Right atrium auricular region (tissue), 2 donors: ENCODE data around the gene NAT14. TPM values are rescaled to one million over a fixed set of nuclear protein-coding genes. Genes with fewer than 3 reads are reported as not detected.
"Not testable (repeated sequence)": the region's sequence is repeated elsewhere in the genome, so short reads cannot be mapped to it uniquely, and the experiment has no call there.

Source experiments
- DNase-seq: peaks from one replicate; pipeline ENCODE4 v3.0.0-alpha.2; 2019; ENCODE audit warnings: low spot score
- H3K27ac ChIP-seq, 2 donors: fragments of 200-600 bp; sonication (generic); 1 replicate in 1 of 2; 2 replicates in 1 of 2; pipeline ENCODE4 v1.5.1; 2016 to 2019
- H3K27me3 ChIP-seq, 2 donors: fragments of 200-600 bp; sonication (generic); one replicate each; pipeline versions ENCODE4 v1.5.1 to v1.6.0; 2017 to 2019
- H3K36me3 ChIP-seq: fragments of 200-600 bp; sonication (generic); one replicate; pipeline ENCODE4 v1.5.1; 2016
- H3K4me1 ChIP-seq, 2 donors: fragments of 200-600 bp; sonication (generic); one replicate each; pipeline versions ENCODE4 v1.5.1 to v1.6.0; 2017 to 2019
- H3K4me3 ChIP-seq, 2 donors: fragments of 200-600 bp; sonication (generic); 1 replicate in 1 of 2; 2 replicates in 1 of 2; pipeline ENCODE4 v1.5.1; 2017 to 2019; ENCODE audit warnings: mild to moderate bottlenecking in 1 of 2, moderate library complexity in 1 of 2
- H3K9me3 ChIP-seq, 2 donors: fragments of 200-600 bp; sonication (generic); one replicate each; pipeline ENCODE4 v1.5.1; 2019
- CTCF ChIP-seq, 2 donors: fragments of 200-600 bp; sonication (generic); IDR thresholded peaks; one replicate each; pipeline ENCODE4 v1.5.1; 2019; ENCODE audit warnings: antibody characterized with exemption in 2 of 2
- total RNA-seq, 2 donors: library from RNA; depleted of rRNA; stranded (reverse); fragments of >200 nt; gene quantifications; one replicate each; pipeline ENCODE4 v1.1.0, GENCODE V29; 2016

Gene NAT14
- total RNA-seq, 2 donors from 2014 or later, result 2.3 to 7.0 TPM

- TF ChIP-seq CTCF (IDR thresholded peaks at IDR 0.05), result no peak
- no peaks in the 10 kb centered on the region for H3K9me3 ChIP-seq
- DNase-seq, result no peak
- no peak overlapping the region for H3K4me3 ChIP-seq
- H3K4me1 ChIP-seq, result peaks cover 0 to 19% of the 10 kb centered on the region in 2 donors
- H3K27ac ChIP-seq, result no peak overlapping the region
- no peaks in the 10 kb centered on the region for H3K36me3 ChIP-seq
- peaks cover 21 to 39% of the 10 kb centered on the region in 2 donors for H3K27me3 ChIP-seq
Observed at GRCh38 chr19:55444646-55445045, 40.3 kb upstream of the NAT14 start.

- no peak for DNase-seq
- peaks cover 14 to 29% of the 10 kb centered on the region in 2 donors for H3K27me3 ChIP-seq
- no peak for TF ChIP-seq CTCF (IDR thresholded peaks at IDR 0.05)
- H3K4me3 ChIP-seq, result no peak overlapping the region
- H3K27ac ChIP-seq, result no peak overlapping the region
- H3K4me1 ChIP-seq, result peaks cover 0 to 10% of the 10 kb centered on the region in 2 donors
- H3K36me3 ChIP-seq, result no peaks in the 10 kb centered on the region
- H3K9me3 ChIP-seq, result no peaks in the 10 kb centered on the region
Observed at GRCh38 chr19:55446060-55446459, 38.9 kb upstream of the NAT14 start.

- Histone ChIP-seq H3K27ac (no peak overlapping the region), H3K36me3 (no peaks in the 10 kb centered on the region), H3K27me3 (peaks cover 18 to 31% of the 10 kb centered on the region in 2 donors), H3K9me3 (no peaks in the 10 kb centered on the region), H3K4me1 (peaks cover 0 to 16% of the 10 kb centered on the region in 2 donors), H3K4me3 (no peak overlapping the region)
- DNase-seq, result no peak
- no peak for TF ChIP-seq CTCF (IDR thresholded peaks at IDR 0.05)
Observed at GRCh38 chr19:55447421-55448174, 37.4 kb upstream of the NAT14 start.

- DNase-seq, H3K9me3 ChIP-seq, H3K27ac ChIP-seq, H3K36me3 ChIP-seq, H3K4me3 ChIP-seq: not testable (repeated sequence)
- Histone ChIP-seq H3K27me3 (peaks cover 16 to 31% of the 10 kb centered on the region in 2 donors), H3K4me1 (peaks cover 0 to 21% of the 10 kb centered on the region in 2 donors)
Observed at GRCh38 chr19:55448175-55448490, 36.9 kb upstream of the NAT14 start.

GRCh38 chr19:55449469-55449868, 35.5 kb upstream of the NAT14 start:
- Histone ChIP-seq H3K9me3 (no peaks in the 10 kb centered on the region), H3K4me3 (no peak overlapping the region), H3K4me1 (peaks cover 0 to 21% of the 10 kb centered on the region in 2 donors), H3K27ac (no peak overlapping the region), H3K36me3 (no peaks in the 10 kb centered on the region), H3K27me3 (peaks cover 13 to 23% of the 10 kb centered on the region in 2 donors)
- no peak for DNase-seq
- no peak for TF ChIP-seq CTCF (IDR thresholded peaks at IDR 0.05)

GRCh38 chr19:55451163-55451964, 33.6 kb upstream of the NAT14 start:
- peaks cover 8 to 18% of the 10 kb centered on the region in 2 donors for H3K27me3 ChIP-seq
- H3K9me3 ChIP-seq, result no peaks in the 10 kb centered on the region
- peak overlapping the region in 1 of 2 donors; percentile 28 for H3K4me3 ChIP-seq
- H3K27ac ChIP-seq, result no peak overlapping the region
- DNase-seq, result no peak
- no peaks in the 10 kb centered on the region for H3K36me3 ChIP-seq
- peaks cover 0 to 21% of the 10 kb centered on the region in 2 donors for H3K4me1 ChIP-seq
- no peak for TF ChIP-seq CTCF (IDR thresholded peaks at IDR 0.05)
